ENCODE measurements around the gene LRP2BP.
"Not testable (repeated sequence)": the region's sequence is repeated elsewhere in the genome, so short reads cannot be mapped to it uniquely, and the experiment has no call there.

The LRP2BP gene

DNA sequence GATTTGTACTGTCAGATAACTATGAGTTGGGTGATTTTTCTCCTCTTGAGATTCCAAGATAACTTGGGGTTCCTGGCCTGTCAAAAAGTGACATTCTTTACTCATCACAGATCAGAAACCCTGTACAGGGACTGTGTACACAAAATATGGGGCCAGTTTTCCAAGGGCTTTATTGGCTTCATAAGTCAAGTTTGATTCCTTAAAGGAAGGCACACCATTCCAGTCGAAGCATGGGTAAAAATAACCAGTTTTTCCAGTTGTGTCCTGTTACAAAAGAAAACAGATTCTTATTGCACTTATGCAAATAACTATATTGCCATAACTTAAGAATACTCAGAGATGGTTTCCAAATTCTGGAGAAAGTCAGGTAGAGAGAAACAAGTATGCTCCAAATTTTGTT, 70.0 kb downstream of the LRP2BP start:
- not testable (repeated sequence) for DNase-seq (ENCODE audit: low read depth in 2 of 2)

DNA sequence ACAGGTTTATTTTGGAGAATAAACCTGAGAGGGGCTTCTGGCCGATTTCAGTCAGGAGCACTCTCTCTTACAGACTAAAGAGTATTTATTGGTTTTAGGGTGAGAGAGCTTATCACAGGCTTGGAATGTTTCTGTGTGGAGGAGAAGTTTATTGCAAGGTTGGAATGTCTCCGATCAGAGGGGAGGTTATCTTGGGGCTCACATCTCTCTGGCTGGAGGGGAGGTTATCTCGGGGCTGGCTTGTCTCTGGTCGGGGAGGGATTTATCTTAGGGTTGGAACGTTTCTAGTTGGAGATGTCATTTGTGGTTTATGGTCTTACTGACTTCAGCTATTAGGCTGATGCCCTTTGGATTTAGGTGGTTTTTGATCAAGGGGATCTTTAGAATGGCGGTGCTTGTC, 71.4 kb downstream of the LRP2BP start:
- not testable (repeated sequence) for DNase-seq (ENCODE audit: low read depth in 2 of 2)

DNA sequence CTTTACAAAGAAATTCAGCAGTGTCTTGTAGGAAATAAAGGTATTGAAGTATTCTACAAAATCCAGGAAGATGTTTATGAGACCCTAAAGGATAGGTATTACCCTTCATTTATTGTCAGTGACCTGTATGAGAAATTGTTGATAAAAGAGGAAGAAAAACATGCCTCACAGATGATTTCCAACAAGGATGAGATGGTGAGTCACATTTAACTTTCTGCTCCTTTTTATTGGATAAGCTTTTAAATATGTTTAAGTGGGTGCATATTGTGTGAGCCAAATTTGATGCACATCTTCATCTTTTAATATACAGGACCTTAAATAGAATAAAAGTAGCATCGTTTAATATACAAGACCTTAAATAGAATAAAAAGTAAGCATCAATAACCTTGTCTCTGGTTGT, 72.1 kb downstream of the LRP2BP start:
- DNase-seq (ENCODE audit: low read depth in 2 of 2): no peak

DNA sequence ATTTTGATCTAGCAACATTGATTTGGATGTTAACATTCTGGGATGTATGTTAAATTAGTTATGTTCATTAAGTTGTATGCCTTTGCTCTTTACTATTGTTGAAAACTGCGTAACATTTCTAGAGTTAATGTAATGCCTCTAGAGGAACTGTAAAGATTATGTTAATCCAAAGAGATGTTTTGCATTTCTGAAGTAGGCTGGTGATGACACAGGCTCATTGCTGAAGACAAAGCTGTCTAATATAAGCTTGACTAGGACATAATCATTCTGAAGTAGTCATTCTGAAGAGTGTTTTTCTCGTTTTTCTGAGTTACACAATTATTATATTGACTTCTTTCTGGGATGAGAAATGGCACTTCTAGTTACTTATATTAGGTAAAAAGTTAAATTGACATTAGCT, 72.9 kb downstream of the LRP2BP start:
- DNase-seq (ENCODE audit: low read depth in 2 of 2): no peak

DNA sequence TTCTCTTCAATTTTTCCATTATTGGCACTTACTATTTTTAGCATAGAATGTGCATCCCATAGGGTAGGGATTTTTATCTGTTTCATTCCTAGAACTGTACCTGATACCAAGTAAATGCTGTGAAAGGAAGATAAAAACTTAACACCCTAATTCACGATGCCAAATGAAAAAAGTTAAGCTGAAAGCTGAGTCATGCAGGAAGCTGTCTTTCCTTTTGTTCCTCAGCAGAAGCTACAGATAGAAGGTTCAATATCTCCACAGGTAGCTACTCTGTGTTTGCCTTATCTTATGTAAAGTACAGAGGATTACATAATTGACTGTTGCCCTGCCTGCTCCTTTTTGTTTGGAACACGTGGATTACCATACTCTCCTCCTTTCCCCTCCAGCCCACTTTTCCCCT, 77.0 kb downstream of the LRP2BP start:
- no peak for DNase-seq (ENCODE audit: low read depth in 2 of 2)

DNA sequence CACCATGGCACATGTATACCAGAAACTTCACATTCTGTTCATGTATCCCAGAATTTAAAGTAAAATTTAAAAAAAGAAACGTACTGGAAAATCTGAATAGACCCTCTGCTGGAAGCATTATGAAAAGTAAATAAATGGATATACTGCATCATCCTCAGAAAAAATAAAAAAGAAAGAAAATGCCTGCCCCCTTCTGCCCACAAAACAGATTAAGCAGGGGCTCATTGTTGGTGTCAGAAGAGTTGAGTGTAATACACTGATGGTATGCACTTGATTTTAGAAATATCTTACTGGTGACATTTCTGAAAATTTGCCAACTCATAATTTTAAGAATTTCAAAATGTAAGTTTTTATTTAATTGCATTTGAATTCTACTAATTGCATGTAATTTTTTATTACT, 77.8 kb downstream of the LRP2BP start:
- no peak for DNase-seq (ENCODE audit: low read depth in 2 of 2)

DNA sequence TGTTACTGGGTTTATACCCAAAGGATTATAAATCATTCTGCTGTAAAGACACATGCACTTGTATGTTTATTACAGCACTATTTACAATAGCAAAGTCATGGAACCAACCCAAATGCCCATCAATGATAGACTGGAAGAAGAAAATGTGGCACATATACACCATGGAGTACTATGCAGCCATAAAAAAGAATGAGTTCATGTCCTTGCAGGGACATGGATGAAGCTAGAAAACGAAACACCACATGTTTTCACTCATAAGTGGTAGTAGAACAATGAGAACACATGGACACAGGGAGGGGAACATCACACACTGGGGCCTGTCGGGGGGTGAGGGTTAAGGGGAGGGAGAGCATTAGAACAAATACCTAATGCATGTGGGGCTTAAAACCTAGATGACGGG, 78.3 kb downstream of the LRP2BP start:
- DNase-seq (ENCODE audit: low read depth in 2 of 2): not testable (repeated sequence)

Data from stimulated activated CD8-positive, alpha-beta memory T cell treated with anti-CD3 and anti-CD28 coated beads, Interleukin-15, amount 100 ng/mL, for 48 hours (primary cell).